Anterior cingulate cortex (tissue), 58 donors: ENCODE results near the gene DAB2IP.
"Not testable (repeated sequence)": the region's sequence is repeated elsewhere in the genome, so short reads cannot be mapped to it uniquely, and the experiment has no call there.

ENCODE experiments used
- DNase-seq, 58 donors: peaks; one replicate each; lab custom pipeline; 2025; lab: John Stamatoyannopoulos, UW

Gene DAB2IP

DNA sequence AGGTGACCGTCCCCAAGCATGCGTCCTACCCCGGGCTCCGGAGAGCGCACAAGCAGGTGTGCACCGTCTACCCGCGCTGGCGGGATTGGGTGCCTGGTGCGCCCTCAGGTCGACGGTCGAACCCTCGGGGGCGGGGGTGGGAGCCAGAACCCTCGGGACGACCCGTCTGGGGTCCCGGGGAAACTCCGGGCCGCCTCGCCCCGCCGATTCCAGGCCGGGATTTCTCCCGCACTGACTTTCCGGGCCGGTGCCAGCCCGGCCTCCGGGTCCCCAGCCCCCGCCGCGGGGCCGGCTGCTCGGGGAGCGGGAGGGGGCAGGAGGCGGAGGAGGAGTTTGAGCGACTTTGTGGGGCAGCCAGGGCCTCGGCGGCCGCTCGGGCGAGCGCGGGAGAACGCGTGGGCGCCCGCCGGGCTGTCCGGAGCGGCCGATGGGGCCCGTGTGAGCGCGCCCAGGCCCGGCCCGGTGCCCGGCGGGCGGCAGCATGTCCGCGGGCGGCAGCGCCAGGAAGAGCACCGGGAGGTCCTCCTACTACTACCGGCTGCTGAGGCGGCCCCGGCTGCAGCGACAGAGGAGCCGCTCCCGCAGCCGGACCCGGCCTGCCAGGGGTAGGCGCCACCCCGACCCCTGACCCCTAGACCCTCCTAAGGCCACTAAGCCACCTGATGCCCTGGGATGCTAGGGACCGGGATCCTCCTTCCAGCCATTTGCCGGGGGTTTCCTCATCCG, at the start of gene DAB2IP:
Gene DAB2IP, plus strand, starts transcription at position 340 of the 726 bp plus-strand sequence. Its CDS starts 142 bp downstream, at position 482.
- peak in 45 of 58 donors; percentile 7 to 77 (median 52) for DNase-seq

DNA sequence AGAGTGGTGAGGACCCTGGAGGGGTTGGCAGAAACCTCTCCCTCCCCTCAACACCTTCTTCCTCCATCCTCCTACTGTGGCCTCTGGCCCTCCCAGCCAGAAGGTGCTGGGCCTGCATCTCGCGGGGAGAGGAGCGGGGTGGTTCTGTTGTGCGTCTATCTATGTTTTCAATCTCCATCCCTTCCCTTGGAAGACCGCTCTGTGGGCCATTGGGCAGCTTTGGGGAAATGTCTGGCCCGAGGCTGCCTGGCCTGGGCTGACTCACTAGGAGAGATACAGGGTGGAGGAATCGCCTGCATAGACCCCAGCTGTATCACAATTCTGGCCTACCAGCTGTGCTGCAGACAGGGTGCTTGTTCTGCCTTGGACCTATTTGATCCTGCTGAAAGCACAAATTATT, 48.4 kb upstream of the DAB2IP start:
- DNase-seq: no peak

GRCh38 chr9:121604242-121604641, 47.2 kb upstream of the DAB2IP start:
- peak in 6 of 58 donors; percentile 13 to 57 (median 32) for DNase-seq

DNA sequence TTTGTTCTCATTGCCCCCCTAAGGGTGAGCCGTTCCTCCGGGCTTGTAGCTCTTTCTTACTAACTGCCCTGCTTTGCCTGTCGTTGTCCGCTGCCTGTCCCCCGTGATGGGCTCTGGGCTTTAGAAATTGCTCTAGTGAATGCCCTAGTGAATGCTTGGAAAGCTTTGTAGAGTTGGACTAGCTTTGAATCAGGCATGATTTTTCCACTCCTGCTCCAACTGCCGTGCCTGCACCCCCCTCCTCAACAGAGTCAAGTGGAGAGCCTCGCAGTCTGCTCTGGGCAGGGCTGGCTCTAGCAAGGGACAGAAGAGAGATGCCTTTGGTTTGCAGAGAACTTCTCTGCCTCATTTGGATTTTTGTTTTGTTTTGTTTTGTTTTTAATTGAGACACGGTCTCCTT, 46.8 kb upstream of the DAB2IP start:
- DNase-seq: peak in 17 of 58 donors; percentile 10 to 57 (median 32)

- peak in 4 of 58 donors; percentile 8 to 56 (median 18) for DNase-seq
Observed at GRCh38 chr9:121607434-121608167, 43.8 kb upstream of the DAB2IP start.

DNA sequence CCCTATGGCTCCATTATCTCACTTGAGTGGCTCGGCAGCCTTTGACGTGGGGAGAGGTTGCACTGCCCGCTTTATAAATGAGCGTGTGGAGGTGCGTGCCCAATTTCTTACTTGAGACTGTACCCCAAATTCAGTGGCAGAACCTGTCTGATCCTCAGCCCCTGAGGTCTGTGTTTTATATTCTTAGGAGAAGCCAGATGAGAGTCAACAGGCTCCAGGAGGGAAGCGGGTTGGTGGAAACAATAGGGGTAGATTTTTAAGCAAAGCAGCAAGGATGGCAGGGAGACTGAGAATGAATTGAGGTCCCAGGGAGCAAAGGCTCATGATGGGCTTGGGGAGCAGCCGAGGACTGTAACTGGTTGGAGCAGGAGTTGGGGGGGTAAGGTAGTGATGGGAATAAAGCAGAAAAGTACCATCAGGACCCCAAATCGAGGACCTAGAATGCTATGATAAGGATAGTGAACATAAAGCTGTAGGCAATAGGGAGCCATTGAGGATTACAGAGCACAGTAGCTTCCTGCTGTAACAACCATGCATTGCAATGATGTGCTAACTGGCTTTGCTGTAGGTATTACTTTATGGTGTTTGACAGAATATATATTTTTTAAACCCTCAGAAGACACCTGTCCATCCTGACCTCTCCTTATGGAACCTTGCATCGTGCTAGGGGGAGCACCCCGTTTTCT, 43.1 kb upstream of the DAB2IP start:
- no peak for DNase-seq

GRCh38 chr9:121609822-121610637, 41.4 kb upstream of the DAB2IP start:
- peak in 4 of 58 donors; percentile 10 to 35 (median 22) for DNase-seq

DNA sequence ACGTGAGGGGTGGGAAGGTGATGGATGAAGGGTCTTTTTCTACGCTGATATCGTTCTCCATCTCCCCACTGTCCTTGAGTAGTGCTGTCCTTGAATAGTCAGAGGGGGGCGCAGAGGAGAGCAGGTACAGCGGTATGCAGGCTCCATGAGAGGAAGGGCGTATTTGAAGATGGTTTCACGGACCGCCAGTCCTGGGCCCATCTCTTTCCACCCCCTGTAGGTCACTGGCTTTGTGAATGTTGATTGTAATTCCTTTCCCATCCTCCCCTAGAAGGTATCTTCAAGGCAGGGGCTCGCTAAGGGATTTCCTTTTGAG, 40.8 kb upstream of the DAB2IP start:
- no peak for DNase-seq

- no peak for DNase-seq
Observed at GRCh38 chr9:121612511-121612998, 38.9 kb upstream of the DAB2IP start.

DNA sequence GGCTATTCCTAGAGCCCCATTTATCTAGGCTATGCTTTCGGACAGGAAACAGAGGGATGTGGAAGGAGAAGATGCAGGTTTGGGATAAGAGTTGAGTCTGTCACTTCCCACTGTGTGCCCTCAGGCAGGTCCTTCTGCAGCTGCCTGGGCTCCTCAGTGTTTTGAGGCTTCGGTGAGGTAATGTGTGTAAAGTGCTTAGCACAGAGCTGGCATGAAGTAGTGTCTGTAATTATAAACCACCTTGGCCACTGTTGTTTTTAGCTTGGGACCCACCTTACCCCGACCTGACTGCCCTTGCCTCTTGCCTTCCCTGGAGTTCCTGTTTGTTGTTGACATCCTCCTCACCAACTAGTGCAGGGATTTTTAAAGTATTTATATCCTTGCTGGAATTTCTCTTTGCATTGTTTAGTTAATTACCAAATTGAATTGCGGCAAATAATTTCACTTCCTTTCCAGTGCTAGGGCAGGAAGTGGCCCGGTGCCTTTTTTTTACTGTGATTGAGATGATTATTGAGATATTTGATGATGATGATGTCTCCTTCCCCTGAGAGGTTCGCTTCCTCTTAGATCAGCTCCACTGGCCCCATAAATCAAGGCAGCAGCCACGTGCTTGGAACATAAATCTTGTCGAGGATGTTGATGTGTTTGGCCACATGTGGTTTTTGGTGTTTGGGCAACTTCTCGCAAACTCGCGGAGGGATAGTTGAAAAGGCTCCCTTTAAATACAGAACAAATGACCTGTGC, 38.3 kb upstream of the DAB2IP start:
- no peak for DNase-seq

DNA sequence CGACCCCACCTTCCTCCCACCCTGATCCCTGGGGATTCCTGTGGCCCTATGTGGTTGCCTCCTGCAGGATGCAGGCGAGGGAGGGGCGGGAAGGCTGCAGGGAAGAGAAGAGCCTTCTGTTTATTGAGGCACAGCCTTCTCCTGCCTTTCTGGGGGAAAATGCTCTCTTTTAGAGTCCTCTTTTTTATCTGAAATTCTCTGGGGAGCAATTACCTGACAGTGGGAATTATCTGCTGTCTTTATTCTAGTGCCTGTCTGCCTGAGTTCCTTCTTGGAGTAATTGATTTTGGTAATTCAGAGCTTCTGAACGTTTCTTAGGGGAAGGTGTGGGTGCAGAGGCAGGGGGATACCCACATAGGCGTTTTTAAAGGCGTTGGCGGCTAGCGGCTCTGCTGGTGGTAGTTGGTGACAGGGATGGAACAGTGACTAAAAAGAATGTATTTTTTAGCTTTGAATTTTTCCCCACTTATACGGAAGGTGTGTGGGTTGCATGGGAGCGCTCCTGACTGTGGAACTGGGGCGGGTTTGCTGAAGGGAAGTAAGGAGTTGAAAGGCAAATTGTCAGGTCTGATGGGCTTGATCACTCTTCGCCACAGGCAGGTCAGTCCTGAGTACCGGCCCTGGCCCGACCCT, 35.2 kb upstream of the DAB2IP start:
- DNase-seq: peak in 1 of 58 donors; percentile 35

GRCh38 chr9:121618504-121618903, 32.9 kb upstream of the DAB2IP start:
- DNase-seq: no peak

- DNase-seq: not testable (repeated sequence)
Observed at GRCh38 chr9:121618910-121619309, 32.5 kb upstream of the DAB2IP start.

GRCh38 chr9:121619545-121620324, 31.7 kb upstream of the DAB2IP start:
- no peak for DNase-seq

DNA sequence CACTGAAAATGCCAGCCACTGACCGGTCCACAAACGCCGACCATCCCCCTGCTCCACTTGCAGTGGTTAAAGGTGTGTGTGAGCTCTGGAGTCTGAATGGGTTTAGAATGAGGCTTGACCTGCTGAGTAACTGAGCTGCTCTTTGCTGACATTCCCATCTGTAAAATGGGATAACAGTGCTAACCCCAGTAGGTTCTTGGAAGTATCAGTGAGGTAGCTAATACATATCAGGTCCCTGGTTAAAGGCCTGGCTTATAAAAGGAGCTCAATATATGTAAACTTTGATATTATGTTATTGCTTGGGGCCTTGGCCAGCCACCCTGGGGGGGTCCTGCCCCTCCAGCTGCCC, 31.1 kb upstream of the DAB2IP start:
- no peak for DNase-seq

- peak in 1 of 58 donors; percentile 19 for DNase-seq
Observed at GRCh38 chr9:121620777-121621449, 30.5 kb upstream of the DAB2IP start.

GRCh38 chr9:121622387-121623203, 28.8 kb upstream of the DAB2IP start:
- DNase-seq: no peak
